ENCODE results near the gene GDF11. TPM values are rescaled to one million over a fixed set of nuclear protein-coding genes. Genes with fewer than 3 reads are reported as not detected.

Gene GDF11
- total and polyA plus RNA-seq, 2 of the 8 experiments (the other 6 are each of a cell fraction or from before 2014, with no cell fraction given) = 12.1 to 15.1 TPM

DNA sequence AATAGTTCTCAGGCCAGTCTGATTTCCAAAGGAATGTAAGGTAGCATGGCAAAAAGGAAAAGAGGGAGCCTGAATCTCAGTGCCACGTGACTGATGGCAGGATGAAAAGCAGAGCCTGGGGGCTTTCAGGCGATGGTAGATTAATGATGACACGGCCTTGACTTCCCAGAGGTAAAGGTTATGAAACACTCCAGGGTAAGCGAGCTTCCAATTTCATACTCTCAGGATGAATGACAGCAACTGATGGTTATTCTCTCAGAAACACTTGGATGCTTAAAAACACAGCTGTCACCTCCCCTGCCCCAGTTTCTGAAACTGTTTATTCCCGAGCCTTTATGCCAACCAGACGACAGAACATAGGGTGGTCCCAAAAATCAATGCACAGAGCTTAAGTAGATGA is 28.8 kb downstream of the GDF11 start (continued):
- no peak for TF ChIP-seq POU5F1 (IDR thresholded peaks at IDR 0.05; ENCODE audit: low read depth, low read length)
- TF ChIP-seq GTF2F1 (IDR thresholded peaks at IDR 0.05; ENCODE audit: borderline replicate concordance, low read depth, low read length) = no peak

Measured in H1 (cell line).